HCT116 (cell line): ENCODE measurements around the gene BCR. TPM values are rescaled to one million over a fixed set of nuclear protein-coding genes. Genes with fewer than 3 reads are reported as not detected.

ENCODE experiments used
- ATAC-seq: fragments of 200-7000 bp; cut with Tn5 transposase; 2 replicates; pipeline ENCODE4 v1.9.1; 2020; ENCODE audit warnings: mild to moderate bottlenecking, moderate library complexity
- BruUV-seq: library from RNA; stranded (reverse); fragments of 400-500 nt; replicated peaks from 2 replicates; lab custom pipeline; 2021; lab: Mats Ljungman, UMichigan
- CTCF ChIA-PET: fragments of 300-600 bp; sonication (Branson Sonifier 250); formaldehyde crosslinking; loops from one replicate; lab custom pipeline; 2021; ENCODE audit warnings: antibody characterized with exemption; lab: Charles Lee
- POLR2A ChIA-PET: fragments of 300-600, 350-600 bp; sonication (Branson Sonifier 250); formaldehyde crosslinking; loops from one replicate; lab custom pipeline; 2021; ENCODE audit warnings: antibody characterized with exemption; lab: Charles Lee
- RAD21 ChIA-PET, 2 experiments: fragments of 300-600 bp; sonication (Branson Sonifier 250); formaldehyde crosslinking; loops; one replicate each; lab custom pipeline; 2023; ENCODE audit warnings: low total read pairs in 2 of 2; ENCODE audit not compliant: uncharacterized antibody in 2 of 2, unreplicated experiment in 2 of 2, low non-redundant PET in 1 of 2; lab: Charles Lee
- DNase-seq: peaks from one replicate; pipeline ENCODE4 v3.0.0-alpha.2; 2010; ENCODE audit warnings: low read depth, low spot score
- H2AFZ ChIP-seq: fragments of 200-600 bp; shearing (Covaris generic), sonication (generic); 2 replicates; pipeline ENCODE4 v1.6.1; 2017; ENCODE audit warnings: low read depth, mixed run types, mixed read lengths, antibody characterized with exemption, low read length; ENCODE audit not compliant: poor library complexity, severe bottlenecking
- H3K27ac ChIP-seq: 2 replicates; pipeline ENCODE4 v1.5.1; 2012; ENCODE audit warnings: low read depth, low read length
- H3K27me3 ChIP-seq: fragments of 200-600 bp; sonication (generic); 2 replicates; pipeline ENCODE4 v1.6.1; 2016; ENCODE audit warnings: mixed run types, low read length, mixed read lengths; ENCODE audit not compliant: insufficient read depth
- H3K36me3 ChIP-seq, 2 experiments: fragments of 200-500 bp in 1 of 2; fragments of 200-600 bp in 1 of 2; sonication (Bioruptor generic) in 1 of 2; sonication (generic) in 1 of 2; 2 replicates each; pipeline versions ENCODE4 v1.5.1 to v1.6.1; 2014 to 2016; ENCODE audit warnings: low read length in 2 of 2, inconsistent platforms in 1 of 2, mixed read lengths in 1 of 2, mixed run types in 1 of 2; ENCODE audit not compliant: insufficient read depth in 2 of 2, control insufficient read depth in 1 of 2
- H3K4me1 ChIP-seq, 2 experiments: fragments of 200-600 bp in 1 of 2; sonication (generic) in 1 of 2; 2 replicates each; pipeline versions ENCODE4 v1.5.1 to v1.6.1; 2012 to 2017; ENCODE audit warnings: low read length in 2 of 2, inconsistent platforms in 1 of 2, mild to moderate bottlenecking in 1 of 2, mixed read lengths in 1 of 2, mixed run types in 1 of 2, moderate library complexity in 1 of 2; ENCODE audit not compliant: insufficient read depth in 2 of 2, control insufficient read depth in 1 of 2
- H3K4me2 ChIP-seq: fragments of 200-600 bp; sonication (generic); 2 replicates; pipeline ENCODE4 v1.6.1; 2017; ENCODE audit warnings: mixed run types, low read length, mixed read lengths
- H3K4me3 ChIP-seq, 2 experiments: fragments of 200-600 bp in 1 of 2; sonication (generic) in 1 of 2; replicated peaks in 1 of 2; 2 replicates each; pipeline ENCODE4 v1.5.1; 2011 to 2016; ENCODE audit warnings: low read length in 2 of 2, control low read depth in 1 of 2, low read depth in 1 of 2, mild to moderate bottlenecking in 1 of 2, mixed read lengths in 1 of 2, mixed run types in 1 of 2
- H3K79me2 ChIP-seq: fragments of 200-600 bp; sonication (generic); 2 replicates; pipeline ENCODE4 v1.6.1; 2017; ENCODE audit warnings: mild to moderate bottlenecking, mixed run types, low read length, moderate library complexity, mixed read lengths; ENCODE audit not compliant: insufficient read depth
- H3K9ac ChIP-seq: fragments of 200-600 bp; sonication (generic); 2 replicates; pipeline ENCODE4 v1.6.1; 2016; ENCODE audit warnings: low read length, mixed read lengths
- H3K9me2 ChIP-seq: fragments of 200-600 bp; sonication (generic), shearing (Covaris generic); 2 replicates; pipeline ENCODE4 v1.6.1; 2017; ENCODE audit warnings: mixed run types, mild to moderate bottlenecking, moderate library complexity; ENCODE audit not compliant: insufficient read depth
- H3K9me3 ChIP-seq, 2 experiments: fragments of 200-500 bp in 1 of 2; fragments of 200-600 bp in 1 of 2; sonication (Bioruptor generic) in 1 of 2; sonication (generic) in 1 of 2; 2 replicates each; pipeline ENCODE4 v1.6.1; 2014 to 2017; ENCODE audit warnings: low read length in 2 of 2, mixed read lengths in 2 of 2, inconsistent platforms in 1 of 2, low read depth in 1 of 2, mild to moderate bottlenecking in 1 of 2, mixed run types in 1 of 2, moderate library complexity in 1 of 2; ENCODE audit not compliant: control insufficient read depth in 1 of 2, insufficient read depth in 1 of 2
- H4K20me1 ChIP-seq: fragments of 200-600 bp; sonication (generic), shearing (Covaris generic); 2 replicates; pipeline ENCODE4 v1.6.1; 2017; ENCODE audit warnings: mixed run types, mild to moderate bottlenecking, moderate library complexity; ENCODE audit not compliant: insufficient read depth
- CBX3 ChIP-seq: IDR thresholded peaks from 2 replicates; pipeline ENCODE4 v1.6.1; 2012; ENCODE audit warnings: low read depth
- EGR1 ChIP-seq: IDR thresholded peaks from 2 replicates; pipeline ENCODE4 v1.6.1; 2012; ENCODE audit warnings: low read depth
- FOSL1 ChIP-seq: IDR thresholded peaks from 2 replicates; pipeline ENCODE4 v1.6.1; 2012; ENCODE audit warnings: low read depth
- JUND ChIP-seq: IDR thresholded peaks from 2 replicates; pipeline ENCODE4 v1.6.1; 2012
- POLR2A ChIP-seq: IDR thresholded peaks from 2 replicates; pipeline ENCODE4 v1.7.0; 2011; ENCODE audit warnings: borderline replicate concordance; ENCODE audit not compliant: insufficient read depth, insufficient read length; ENCODE audit errors: extremely low read depth
- REST ChIP-seq: IDR thresholded peaks from 2 replicates; pipeline ENCODE4 v1.6.1; 2012; ENCODE audit warnings: low read depth
- SIN3A ChIP-seq: IDR thresholded peaks from 2 replicates; pipeline ENCODE4 v1.6.1; 2012; ENCODE audit warnings: low read depth
- SP1 ChIP-seq: IDR thresholded peaks from 2 replicates; pipeline ENCODE4 v1.6.1; 2012; ENCODE audit warnings: low read depth
- TCF7L2 ChIP-seq: IDR thresholded peaks from 2 replicates; pipeline ENCODE4 v1.7.0; 2011; ENCODE audit warnings: borderline replicate concordance, inconsistent platforms; ENCODE audit not compliant: insufficient read depth, insufficient read length; ENCODE audit errors: extremely low read depth
- YY1 ChIP-seq: IDR thresholded peaks from 2 replicates; pipeline ENCODE4 v1.6.1; 2011; ENCODE audit warnings: low read length, low read depth, moderate library complexity, mild to moderate bottlenecking; ENCODE audit not compliant: insufficient replicate concordance; ENCODE audit errors: extremely low read depth
- ZFX ChIP-seq: fragments of 450-650 bp; IDR thresholded peaks from 2 replicates; pipeline ENCODE4 v1.6.1; 2017
- ZNF274 ChIP-seq: fragments of 200-500 bp; sonication (Bioruptor generic); IDR thresholded peaks from 2 replicates; pipeline ENCODE4 v1.6.1; 2014; ENCODE audit warnings: mild to moderate bottlenecking, low read depth, low read length, inconsistent platforms
- intact Hi-C: fragments of 100-400 bp; cut with micrococcal nuclease; formaldehyde crosslinking; loops from 2 replicates; pipeline ENCODE4 v1.10.0; 2022
- total RNA-seq: library from RNA; stranded (reverse); gene quantifications from one replicate; pipeline ENCODE4 v1.2.1, GENCODE V29; 2021; ENCODE audit not compliant: unreplicated experiment
- TF ChIP-seq, protein P1 (sequence below): IDR thresholded peaks from 2 replicates; pipeline ENCODE4 v1.6.1; 2012
- TF ChIP-seq, protein P2 (sequence below), 3 experiments: fragments of 200-600 bp in 1 of 3; sonication (generic) in 1 of 3; IDR thresholded peaks in 2 of 3; conservative IDR thresholded peaks in 1 of 3; 2 replicates each; pipeline ENCODE4 v1.5.1; 2012 to 2017; ENCODE audit warnings: low read depth in 2 of 3, low read length in 2 of 3, antibody characterized with exemption in 1 of 3, borderline replicate concordance in 1 of 3, control low read depth in 1 of 3, mild to moderate bottlenecking in 1 of 3, mixed read lengths in 1 of 3, mixed run types in 1 of 3, moderate library complexity in 1 of 3; ENCODE audit not compliant: insufficient read depth in 1 of 3

Gene BCR
- total RNA-seq, 1 experiment from 2014 or later: 39.7 TPM

- BruUV-seq: no TSS peak
- H3K4me2 ChIP-seq: no peak overlapping the region
- ATAC-seq: no peak
- H3K4me3 ChIP-seq: no peak overlapping the region
- POLR2A ChIA-PET: no interaction called here
- no peaks in the 10 kb centered on the region for H3K9me2 ChIP-seq
- intact Hi-C loops: no loop called here
- H4K20me1 ChIP-seq: no peaks in the 10 kb centered on the region
- H3K27ac ChIP-seq: no peak overlapping the region
- no peak for DNase-seq
- RAD21 ChIA-PET: no interaction called here
- H2AFZ ChIP-seq: no peak overlapping the region
- H3K4me1 ChIP-seq: peaks cover 4 to 13% of the 10 kb centered on the region in 2 experiments; a peak in 3 of 4 replicates
- no peaks in the 10 kb centered on the region for H3K27me3 ChIP-seq
- H3K79me2 ChIP-seq: no peaks in the 10 kb centered on the region
- TF ChIP-seq POLR2A (no peak), SP1 (no peak), FOSL1 (no peak), ZFX (no peak), CBX3 (no peak), REST (no peak), ZNF274 (no peak), JUND (no peak), TCF7L2 (no peak), EGR1 (no peak), YY1 (no peak), SIN3A (no peak)
- TF ChIP-seq, protein P1, sequence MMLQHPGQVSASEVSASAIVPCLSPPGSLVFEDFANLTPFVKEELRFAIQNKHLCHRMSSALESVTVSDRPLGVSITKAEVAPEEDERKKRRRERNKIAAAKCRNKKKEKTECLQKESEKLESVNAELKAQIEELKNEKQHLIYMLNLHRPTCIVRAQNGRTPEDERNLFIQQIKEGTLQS: no peak
- TF ChIP-seq, protein P2, sequence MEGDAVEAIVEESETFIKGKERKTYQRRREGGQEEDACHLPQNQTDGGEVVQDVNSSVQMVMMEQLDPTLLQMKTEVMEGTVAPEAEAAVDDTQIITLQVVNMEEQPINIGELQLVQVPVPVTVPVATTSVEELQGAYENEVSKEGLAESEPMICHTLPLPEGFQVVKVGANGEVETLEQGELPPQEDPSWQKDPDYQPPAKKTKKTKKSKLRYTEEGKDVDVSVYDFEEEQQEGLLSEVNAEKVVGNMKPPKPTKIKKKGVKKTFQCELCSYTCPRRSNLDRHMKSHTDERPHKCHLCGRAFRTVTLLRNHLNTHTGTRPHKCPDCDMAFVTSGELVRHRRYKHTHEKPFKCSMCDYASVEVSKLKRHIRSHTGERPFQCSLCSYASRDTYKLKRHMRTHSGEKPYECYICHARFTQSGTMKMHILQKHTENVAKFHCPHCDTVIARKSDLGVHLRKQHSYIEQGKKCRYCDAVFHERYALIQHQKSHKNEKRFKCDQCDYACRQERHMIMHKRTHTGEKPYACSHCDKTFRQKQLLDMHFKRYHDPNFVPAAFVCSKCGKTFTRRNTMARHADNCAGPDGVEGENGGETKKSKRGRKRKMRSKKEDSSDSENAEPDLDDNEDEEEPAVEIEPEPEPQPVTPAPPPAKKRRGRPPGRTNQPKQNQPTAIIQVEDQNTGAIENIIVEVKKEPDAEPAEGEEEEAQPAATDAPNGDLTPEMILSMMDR (IDR thresholded peaks at IDR 0.05 in 2 of 3, conservative IDR thresholded peaks at IDR 0.05 in 1 of 3; ENCODE audit: borderline replicate concordance in 1 of 3, insufficient read depth in 1 of 3, low read depth in 2 of 3, low read length in 2 of 3): no peak
- no peaks in the 10 kb centered on the region for H3K9me3 ChIP-seq
- H3K36me3 ChIP-seq: no peaks in the 10 kb centered on the region
- CTCF ChIA-PET: interaction anchor here (1.6 to 1.7 kb wide), 2 partner anchors 127 to 231 kb away, joined by 6 to 13 read pairs; no protein-coding TSS in a partner anchor
- H3K9ac ChIP-seq: no peak overlapping the region
Observed at GRCh38 chr22:23155143-23155542, 25.2 kb upstream of the BCR start.
